ENCODE data around the gene RBM17. TPM values are rescaled to one million over a fixed set of nuclear protein-coding genes. Genes with fewer than 3 reads are reported as not detected.

RBM17 gene
- total RNA-seq, 1 donor from 2014 or later, result 90.8 TPM

DNA sequence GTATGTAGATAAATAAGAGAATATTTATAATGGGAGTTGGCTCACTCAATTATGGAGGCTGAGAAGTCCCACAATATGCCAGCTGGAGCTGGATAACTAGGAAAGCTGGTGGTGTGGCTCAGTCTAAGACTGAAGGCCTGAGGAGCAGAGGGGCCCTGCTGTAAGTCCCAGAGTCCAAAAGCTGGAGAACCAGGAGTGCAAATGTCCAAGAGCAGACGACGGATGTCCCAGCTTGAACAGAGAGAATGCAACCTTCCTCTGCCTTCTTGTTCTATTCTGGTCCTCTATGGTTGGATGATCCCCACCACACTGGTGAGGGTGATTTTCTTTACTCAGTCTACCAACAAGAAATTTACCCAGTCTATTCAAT lies 39.8 kb upstream of the RBM17 start:
- H3K27me3 ChIP-seq (ENCODE audit: low read depth), result no peaks in the 10 kb centered on the region
- TF ChIP-seq, protein P1, sequence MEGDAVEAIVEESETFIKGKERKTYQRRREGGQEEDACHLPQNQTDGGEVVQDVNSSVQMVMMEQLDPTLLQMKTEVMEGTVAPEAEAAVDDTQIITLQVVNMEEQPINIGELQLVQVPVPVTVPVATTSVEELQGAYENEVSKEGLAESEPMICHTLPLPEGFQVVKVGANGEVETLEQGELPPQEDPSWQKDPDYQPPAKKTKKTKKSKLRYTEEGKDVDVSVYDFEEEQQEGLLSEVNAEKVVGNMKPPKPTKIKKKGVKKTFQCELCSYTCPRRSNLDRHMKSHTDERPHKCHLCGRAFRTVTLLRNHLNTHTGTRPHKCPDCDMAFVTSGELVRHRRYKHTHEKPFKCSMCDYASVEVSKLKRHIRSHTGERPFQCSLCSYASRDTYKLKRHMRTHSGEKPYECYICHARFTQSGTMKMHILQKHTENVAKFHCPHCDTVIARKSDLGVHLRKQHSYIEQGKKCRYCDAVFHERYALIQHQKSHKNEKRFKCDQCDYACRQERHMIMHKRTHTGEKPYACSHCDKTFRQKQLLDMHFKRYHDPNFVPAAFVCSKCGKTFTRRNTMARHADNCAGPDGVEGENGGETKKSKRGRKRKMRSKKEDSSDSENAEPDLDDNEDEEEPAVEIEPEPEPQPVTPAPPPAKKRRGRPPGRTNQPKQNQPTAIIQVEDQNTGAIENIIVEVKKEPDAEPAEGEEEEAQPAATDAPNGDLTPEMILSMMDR (IDR thresholded peaks at IDR 0.05), result no peak
- no peak overlapping the region for H3K4me3 ChIP-seq
- no peak for DNase-seq
- ATAC-seq, result no peak
- no peak overlapping the region for H3K27ac ChIP-seq
- H3K36me3 ChIP-seq, result no peaks in the 10 kb centered on the region
- peaks cover 50% of the 10 kb centered on the region for H3K4me1 ChIP-seq
- H3K9me3 ChIP-seq, result no peaks in the 10 kb centered on the region
- intact Hi-C loops (cut with DNase I), result no loop called here

DNA sequence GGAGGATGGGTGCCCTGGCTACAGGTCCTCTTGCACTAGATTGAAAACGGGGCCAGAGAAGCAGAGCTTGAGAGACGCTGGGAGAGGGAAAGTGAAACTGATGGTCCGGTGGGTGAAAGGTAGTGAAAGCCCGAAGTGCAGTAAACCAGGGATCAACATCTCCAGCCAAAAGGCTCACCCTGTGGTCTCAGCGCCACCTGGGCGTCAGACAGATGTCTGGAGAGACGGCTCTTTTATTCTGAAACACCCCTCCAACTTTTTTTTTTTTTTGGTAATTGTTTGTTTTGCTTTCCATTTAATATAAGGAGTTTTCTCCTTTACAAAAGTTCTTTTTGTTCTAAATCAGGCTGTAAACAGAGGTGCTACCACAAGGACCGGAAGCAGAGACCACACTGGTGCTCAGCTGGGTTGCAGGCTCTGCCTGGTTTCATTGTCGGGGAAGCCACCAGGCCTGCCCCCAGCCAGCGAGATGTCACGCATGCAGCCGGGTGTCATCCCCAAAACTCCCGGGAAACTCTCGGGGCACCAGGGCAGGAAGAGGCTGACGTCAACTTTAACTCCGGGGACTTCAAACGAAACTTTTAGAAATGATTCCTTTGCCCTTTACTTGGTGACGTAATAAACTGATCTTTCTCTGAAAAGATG lies 37.9 kb upstream of the RBM17 start:
- ATAC-seq, result peak; percentile 80 to 87
- TF ChIP-seq, protein P1 (IDR thresholded peaks at IDR 0.05), result peak; percentile 51
- Histone ChIP-seq H3K9me3 (no peaks in the 10 kb centered on the region), H3K36me3 (no peaks in the 10 kb centered on the region), H3K4me3 (peak overlapping the region; percentile 46), H3K27me3 (ENCODE audit: low read depth) (no peaks in the 10 kb centered on the region), H3K27ac (peak overlapping the region; percentile 82), H3K4me1 (peaks cover 48% of the 10 kb centered on the region)
- intact Hi-C loops (cut with DNase I), result no loop called here
- peak; percentile 74 for DNase-seq

DNA sequence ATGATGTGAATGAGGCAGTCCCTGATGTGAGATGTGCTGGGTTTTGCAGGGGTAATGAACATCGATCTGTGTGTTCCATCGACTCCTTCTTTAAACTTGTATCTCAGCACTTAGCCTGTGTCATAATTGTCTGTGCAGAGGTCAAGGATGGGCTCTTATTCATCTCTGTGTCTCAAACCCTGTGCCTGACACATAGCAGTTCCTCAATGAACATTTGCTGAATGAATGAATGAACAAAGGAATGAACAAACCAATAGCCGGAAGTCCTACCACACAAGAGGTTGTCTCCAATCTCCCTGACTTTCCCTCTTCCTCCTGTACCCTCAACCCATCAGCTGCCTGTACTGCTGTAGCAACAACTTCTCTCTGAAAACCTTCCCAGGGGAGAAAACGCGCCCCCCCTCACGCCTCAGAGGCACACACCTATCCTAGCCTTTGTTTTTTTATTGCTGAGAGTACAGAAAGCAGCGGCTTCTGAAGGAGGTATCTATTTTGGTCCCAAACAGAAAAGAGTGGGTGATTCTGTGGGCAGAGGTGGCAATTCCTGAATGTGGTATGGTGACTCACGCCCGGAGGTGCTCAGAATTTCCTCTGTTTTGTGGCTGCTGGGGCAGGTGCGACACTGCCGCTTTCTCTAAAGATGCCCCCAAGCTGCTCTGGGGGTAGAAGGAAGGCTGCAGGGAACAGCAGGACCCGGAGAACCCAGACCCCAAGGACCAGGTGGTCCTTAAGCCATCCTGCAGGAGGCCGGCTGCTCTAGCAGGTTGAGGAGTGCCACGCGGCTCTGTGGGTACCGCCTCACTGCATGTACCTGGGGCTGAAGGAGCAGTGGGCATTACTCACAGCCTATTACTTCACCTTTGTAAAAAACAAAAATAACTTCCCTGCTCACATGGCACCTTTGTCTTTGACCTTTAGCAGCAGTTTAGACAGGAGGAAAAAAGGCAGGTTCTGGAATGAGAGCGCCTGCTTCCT lies 36.3 kb upstream of the RBM17 start:
- no peak overlapping the region for H3K4me3 ChIP-seq
- TF ChIP-seq, protein P1 (IDR thresholded peaks at IDR 0.05), result no peak
- intact Hi-C loops (cut with DNase I), result no loop called here
- peaks cover 48% of the 10 kb centered on the region for H3K4me1 ChIP-seq
- H3K36me3 ChIP-seq, result no peaks in the 10 kb centered on the region
- H3K27me3 ChIP-seq (ENCODE audit: low read depth), result no peaks in the 10 kb centered on the region
- DNase-seq (no peak), ATAC-seq (no peak)
- H3K9me3 ChIP-seq, result no peaks in the 10 kb centered on the region
- H3K27ac ChIP-seq, result peak overlapping the region; percentile 60

DNA sequence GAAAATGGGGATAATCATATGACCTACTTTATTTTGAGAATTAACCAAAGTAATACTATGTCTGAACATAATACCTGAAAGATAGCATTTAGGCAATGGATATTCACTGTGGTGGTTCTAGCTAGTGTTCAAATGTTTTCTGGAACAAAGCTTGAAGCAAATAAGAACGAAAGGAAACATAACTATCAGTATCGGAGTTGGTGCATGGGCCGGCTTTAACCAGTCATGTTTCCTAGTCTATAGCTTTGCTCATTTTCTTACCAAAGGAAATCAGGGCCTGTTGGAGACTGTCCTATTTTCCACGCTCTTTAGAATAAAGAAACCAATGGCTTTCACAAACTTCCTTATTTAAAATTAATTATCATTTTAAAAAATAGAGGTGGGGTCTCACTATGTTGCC lies 35.5 kb upstream of the RBM17 start:
- intact Hi-C loops (cut with DNase I), result no loop called here
- H3K9me3 ChIP-seq, result no peaks in the 10 kb centered on the region
- TF ChIP-seq, protein P1 (IDR thresholded peaks at IDR 0.05), result no peak
- no peak for ATAC-seq
- peaks cover 48% of the 10 kb centered on the region for H3K4me1 ChIP-seq
- H3K36me3 ChIP-seq, result no peaks in the 10 kb centered on the region
- DNase-seq, result no peak
- no peaks in the 10 kb centered on the region for H3K27me3 ChIP-seq (ENCODE audit: low read depth)
- peak overlapping the region; percentile 60 for H3K27ac ChIP-seq
- H3K4me3 ChIP-seq, result no peak overlapping the region

DNA sequence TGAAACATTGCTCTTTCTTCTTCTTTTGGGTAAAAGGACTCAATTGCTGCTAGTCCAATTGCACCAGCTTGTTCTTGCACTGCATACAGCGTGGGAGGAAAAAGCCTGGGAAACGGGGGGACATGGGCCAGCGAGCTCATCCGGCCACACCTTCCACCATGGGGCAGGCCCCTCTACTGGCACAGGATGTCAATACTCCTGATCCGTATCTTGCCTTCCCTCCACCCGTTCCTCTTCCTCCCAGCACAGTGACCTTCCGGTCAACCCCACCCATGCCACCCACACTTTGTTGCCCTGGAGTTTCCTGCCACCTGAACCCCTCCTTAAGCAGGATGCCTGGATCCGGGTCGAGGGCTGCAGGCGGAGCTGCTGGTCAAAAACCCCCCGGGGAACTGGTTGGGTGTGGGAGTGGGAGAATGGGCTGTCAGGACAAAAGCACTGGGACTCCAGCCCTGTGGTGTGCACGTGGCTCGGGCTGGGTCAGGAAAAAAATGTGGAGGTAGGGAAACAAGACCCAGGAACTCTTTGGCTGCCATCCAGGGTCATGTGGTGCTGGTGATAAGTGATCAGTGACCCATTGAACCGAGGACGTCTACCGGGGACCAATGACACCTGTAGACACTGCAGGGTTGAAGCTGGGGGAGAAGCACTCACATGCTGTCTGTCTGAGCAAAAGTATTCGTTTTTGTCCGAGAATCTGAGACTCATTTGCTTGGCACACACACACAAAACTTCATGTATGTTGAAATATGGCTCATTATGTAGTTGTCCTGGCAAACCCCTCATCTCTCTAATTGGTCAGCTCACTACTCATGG lies 34.8 kb upstream of the RBM17 start:
- H3K27ac ChIP-seq, result peak overlapping the region; percentile 60
- no peak overlapping the region for H3K4me3 ChIP-seq
- DNase-seq (peak; percentile 77), ATAC-seq (peak; percentile 70 to 74)
- TF ChIP-seq, protein P1 (IDR thresholded peaks at IDR 0.05), result no peak
- peaks cover 52% of the 10 kb centered on the region for H3K4me1 ChIP-seq
- H3K36me3 ChIP-seq, result no peaks in the 10 kb centered on the region
- H3K9me3 ChIP-seq, result no peaks in the 10 kb centered on the region
- intact Hi-C loops (cut with DNase I), result no loop called here
- H3K27me3 ChIP-seq (ENCODE audit: low read depth), result no peaks in the 10 kb centered on the region
